NCI-H2081 (cell line): ENCODE results near the gene ROR1.

Experiments used
- DNase-seq, 2 experiments: peaks; one replicate each; lab custom pipeline; 2025; lab: John Stamatoyannopoulos, UW

ROR1 gene

GRCh38 chr1:63773815-63774616 lies at the start of gene ROR1:
Gene ROR1 (plus strand): TSS chr1:63774017.
- peak; percentile 64 to 80 for DNase-seq

- DNase-seq, result no peak
Measured at GRCh38 chr1:63724375-63724899, 49.4 kb upstream of the ROR1 start.

GRCh38 chr1:63728611-63729226 lies 45.1 kb upstream of the ROR1 start:
- DNase-seq, result no peak

GRCh38 chr1:63729227-63729620 lies 44.6 kb upstream of the ROR1 start:
- DNase-seq, result no peak

- no peak for DNase-seq
Measured at GRCh38 chr1:63730211-63730610, 43.6 kb upstream of the ROR1 start.

GRCh38 chr1:63731117-63732043 lies 42.4 kb upstream of the ROR1 start:
- DNase-seq, result no peak

- DNase-seq, result no peak
Measured at GRCh38 chr1:63732666-63733065, 41.2 kb upstream of the ROR1 start.

- DNase-seq, result no peak
Measured at GRCh38 chr1:63738772-63739171, 35.0 kb upstream of the ROR1 start.

- DNase-seq, result no peak
Measured at GRCh38 chr1:63739452-63739851, 34.4 kb upstream of the ROR1 start.

- DNase-seq, result no peak
Measured at GRCh38 chr1:63740432-63740831, 33.4 kb upstream of the ROR1 start.

- no peak for DNase-seq
Measured at GRCh38 chr1:63742526-63742925, 31.3 kb upstream of the ROR1 start.

GRCh38 chr1:63743781-63744180 lies 30.0 kb upstream of the ROR1 start:
- DNase-seq, result no peak

- DNase-seq, result no peak
Measured at GRCh38 chr1:63746129-63746864, 27.5 kb upstream of the ROR1 start.

- DNase-seq, result no peak
Measured at GRCh38 chr1:63747445-63747844, 26.4 kb upstream of the ROR1 start.

- no peak for DNase-seq
Measured at GRCh38 chr1:63748046-63748580, 25.7 kb upstream of the ROR1 start.

- no peak for DNase-seq
Measured at GRCh38 chr1:63748641-63749040, 25.2 kb upstream of the ROR1 start.

- no peak for DNase-seq
Measured at GRCh38 chr1:63750721-63751120, 23.1 kb upstream of the ROR1 start.

GRCh38 chr1:63752176-63752575 lies 21.6 kb upstream of the ROR1 start:
- no peak for DNase-seq

GRCh38 chr1:63753591-63753990 lies 20.2 kb upstream of the ROR1 start:
- no peak for DNase-seq

GRCh38 chr1:63756839-63757238 lies 17.0 kb upstream of the ROR1 start:
- no peak for DNase-seq

GRCh38 chr1:63757334-63757733 lies 16.5 kb upstream of the ROR1 start:
- no peak for DNase-seq
